GM12891 (cell line): ENCODE results near the gene TBC1D3H. TPM values are rescaled to one million over a fixed set of nuclear protein-coding genes. Genes with fewer than 3 reads are reported as not detected.
"Not testable (repeated sequence)": the region's sequence is repeated elsewhere in the genome, so short reads cannot be mapped to it uniquely, and the experiment has no call there.

Experiments
- DNase-seq: peaks from one replicate; pipeline ENCODE4 v3.0.0; 2011; ENCODE audit warnings: low spot score; ENCODE audit not compliant: insufficient read length
- FAIRE-seq: peaks from 2 replicates; lab custom pipeline; 2011; peaks lifted over from hg19 to GRCh38; lab: Jason Lieb, UNC
- polyA plus RNA-seq: library from polyadenylated mRNA; unstranded; fragments of >200 nt; gene quantifications from one replicate; pipeline ENCODE4 v1.2.1, GENCODE V29; 2012; ENCODE audit warnings: low read depth, missing spikeins, inconsistent platforms; ENCODE audit not compliant: missing spikeins

Gene TBC1D3H
- polyA plus RNA-seq: not detected

GRCh38 chr17:36388385-36389245 lies at the start of gene TBC1D3H:
Gene TBC1D3H (minus strand): TSS chr17:36388435. CDS start chr17:36386895, 1,540 bp downstream.
- not testable (repeated sequence) for DNase-seq, FAIRE-seq

DNA sequence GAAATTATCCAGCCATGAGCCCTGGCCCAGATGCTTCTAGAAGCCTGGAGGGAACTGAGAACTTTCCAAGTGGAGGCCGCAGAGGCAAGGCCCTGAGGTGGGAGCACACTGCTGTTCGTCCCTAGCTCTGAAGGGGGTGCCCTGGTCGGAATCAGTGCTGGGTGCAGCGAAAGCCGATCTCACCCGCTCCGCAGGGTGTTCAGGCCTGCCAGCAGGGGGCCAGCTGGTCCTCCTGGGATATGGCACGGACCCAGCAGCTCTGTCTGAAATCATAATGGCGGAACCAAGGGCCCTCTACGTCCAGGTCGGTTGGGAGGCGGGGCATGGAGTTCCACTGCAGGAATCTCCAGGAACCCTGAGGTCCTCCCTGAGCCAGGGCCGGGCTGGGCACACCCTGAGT lies 40.7 kb upstream of the TBC1D3H start:
- FAIRE-seq, DNase-seq: not testable (repeated sequence)

GRCh38 chr17:36415180-36415941 lies 27.1 kb upstream of the TBC1D3H start:
- DNase-seq, FAIRE-seq: not testable (repeated sequence)

DNA sequence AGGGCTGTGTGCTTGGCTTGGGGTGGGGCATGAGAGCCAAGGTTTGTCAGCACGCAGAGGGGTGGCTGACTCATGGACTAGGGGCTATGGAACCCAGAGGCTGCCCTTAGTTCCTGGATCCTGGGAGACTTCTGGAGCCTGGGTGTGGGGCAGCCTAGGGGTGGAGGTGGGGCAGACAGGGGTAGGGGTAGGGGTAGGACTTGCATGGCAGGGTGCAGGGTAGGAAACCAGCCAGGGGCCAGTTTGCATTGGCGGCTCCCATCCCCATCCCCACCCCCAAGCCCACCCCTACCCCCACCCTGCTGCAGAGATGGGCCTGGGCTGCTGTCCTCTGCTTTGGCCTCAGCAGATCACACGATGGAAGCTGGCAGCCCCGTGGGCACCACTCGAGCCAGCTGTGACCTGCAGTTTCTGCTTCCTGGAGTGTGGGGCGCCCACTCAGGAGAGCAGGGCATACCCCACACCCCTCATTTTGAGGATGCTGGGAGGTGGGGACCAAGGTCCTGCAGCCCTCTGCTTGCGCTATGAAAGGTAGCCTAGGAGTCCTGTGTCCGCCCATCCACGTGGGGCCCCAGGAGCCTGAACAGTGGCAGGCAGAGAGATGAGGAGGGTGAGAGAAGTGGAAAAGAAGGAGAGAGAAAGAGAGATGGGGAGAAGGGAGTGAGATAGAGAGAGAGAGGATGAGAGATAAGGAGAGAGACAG lies 2.9 kb upstream of the TBC1D3H start:
- not testable (repeated sequence) for DNase-seq

GRCh38 chr17:36375938-36376337 lies 12.3 kb downstream of the TBC1D3H start:
- DNase-seq, FAIRE-seq: not testable (repeated sequence)

More for the DNA sequence above, 2.9 kb upstream of the TBC1D3H start:
- not testable (repeated sequence) for FAIRE-seq

GRCh38 chr17:36362496-36362895 lies 25.7 kb downstream of the TBC1D3H start:
- FAIRE-seq, DNase-seq: not testable (repeated sequence)
